NCI-H1105 (cell line): ENCODE data around the gene RPA3.

Experiments used
- DNase-seq: peaks from one replicate; lab custom pipeline; 2025; lab: John Stamatoyannopoulos, UW

RPA3 gene

DNA sequence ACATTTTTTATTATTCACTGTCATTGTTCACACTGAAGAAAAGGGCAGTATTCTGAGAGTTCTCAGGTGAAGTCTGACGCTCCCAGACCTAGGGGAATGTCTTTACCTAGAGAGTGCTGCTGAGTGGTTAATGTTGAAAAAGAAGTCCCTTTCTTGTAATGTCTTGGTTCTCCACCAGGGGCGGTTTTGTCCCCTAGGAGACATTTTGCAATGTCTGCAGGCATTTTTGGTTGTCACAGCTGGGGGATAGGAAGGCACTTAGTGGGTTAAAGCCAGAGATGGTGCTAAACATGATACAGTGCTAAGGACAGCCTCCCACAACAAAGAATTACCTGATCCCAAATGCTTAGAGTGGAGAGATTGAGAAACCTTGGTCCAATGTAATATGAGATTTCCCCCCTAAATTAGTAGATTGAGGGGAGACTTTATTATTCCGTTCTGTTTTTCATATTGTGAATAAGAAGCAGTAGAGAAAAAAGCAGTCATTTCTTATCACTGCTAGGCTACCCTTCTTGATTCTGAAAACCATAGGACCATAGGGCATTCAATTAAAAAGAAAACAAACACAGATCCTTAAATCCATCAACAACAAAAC, 64.7 kb downstream of the RPA3 start:
- no peak for DNase-seq

DNA sequence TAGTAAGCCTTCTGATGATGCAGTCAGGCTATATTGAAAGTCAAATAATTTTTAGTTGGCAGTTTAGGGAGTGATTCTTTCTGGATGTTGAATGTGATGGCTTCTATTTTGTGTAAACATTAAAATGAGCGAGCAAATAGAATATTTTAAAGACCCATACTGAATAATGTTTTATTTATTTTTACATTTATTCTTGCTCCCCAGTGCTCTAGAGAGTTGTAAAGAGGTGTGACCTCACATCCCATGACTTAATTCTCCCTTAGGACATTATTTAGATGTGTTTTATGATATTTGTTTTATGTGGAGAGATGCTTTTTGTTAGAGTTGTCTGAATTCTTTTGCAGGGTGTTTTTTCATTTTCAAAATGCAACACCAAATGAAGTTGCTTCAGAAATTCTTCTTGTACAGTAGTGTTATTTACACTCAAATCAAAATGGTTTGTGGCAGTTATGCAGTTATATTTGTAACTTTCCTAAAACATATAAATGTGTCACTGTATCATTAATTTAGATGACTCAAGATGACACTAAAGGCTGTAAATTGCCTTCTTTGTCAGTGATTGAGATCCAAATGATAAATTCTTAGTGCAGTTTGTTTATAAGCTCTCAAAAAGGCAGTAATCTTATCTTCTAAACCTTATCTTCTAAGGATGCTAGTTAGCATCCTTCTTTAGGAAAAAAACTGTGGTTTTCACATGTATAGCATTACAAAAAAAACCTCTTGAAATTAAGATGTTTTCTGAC, 65.4 kb downstream of the RPA3 start:
- DNase-seq: no peak

DNA sequence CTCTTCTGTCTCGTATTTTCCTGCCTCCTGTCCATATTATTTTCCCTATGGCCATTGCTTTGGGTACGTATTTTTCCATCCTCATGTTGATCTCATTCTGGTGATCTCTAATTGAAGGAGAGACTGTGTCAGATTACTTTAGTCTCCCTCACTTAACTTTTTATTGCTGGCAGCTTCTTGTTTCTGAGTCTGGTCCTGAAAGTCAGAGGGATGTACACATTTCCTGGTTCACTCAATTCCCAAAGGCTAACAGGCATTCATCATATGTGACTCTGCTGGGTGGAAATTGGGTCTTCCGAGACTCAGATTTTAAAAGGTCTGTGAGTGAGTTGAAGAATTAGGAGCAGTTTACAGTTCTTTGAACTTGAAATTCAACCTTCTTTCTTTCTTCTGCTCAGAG, 66.9 kb downstream of the RPA3 start:
- DNase-seq: no peak

DNA sequence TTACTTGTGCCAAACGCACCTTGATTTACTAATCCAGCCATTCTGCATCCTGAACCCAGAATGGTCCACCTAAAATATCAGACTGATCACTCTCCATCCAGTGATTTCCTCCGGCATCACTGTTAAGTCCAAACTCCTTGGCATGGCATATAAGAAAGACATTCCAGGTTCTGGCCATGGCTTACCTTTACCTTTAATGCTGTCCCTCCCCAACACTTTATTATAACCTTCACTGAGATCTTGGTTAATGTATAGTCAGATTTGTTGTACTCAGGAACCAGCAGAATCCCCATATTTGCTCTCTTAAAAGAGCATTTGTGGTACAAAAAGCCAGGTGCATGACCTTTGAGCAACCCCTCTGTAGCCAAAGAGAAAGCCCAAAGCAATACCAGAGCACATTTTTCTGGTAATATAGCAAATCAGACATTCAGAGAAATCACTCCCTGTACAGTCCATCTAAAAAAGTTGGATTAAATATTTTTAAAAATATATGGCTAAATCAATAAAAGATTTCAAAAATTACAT, 67.7 kb downstream of the RPA3 start:
- DNase-seq: no peak

DNA sequence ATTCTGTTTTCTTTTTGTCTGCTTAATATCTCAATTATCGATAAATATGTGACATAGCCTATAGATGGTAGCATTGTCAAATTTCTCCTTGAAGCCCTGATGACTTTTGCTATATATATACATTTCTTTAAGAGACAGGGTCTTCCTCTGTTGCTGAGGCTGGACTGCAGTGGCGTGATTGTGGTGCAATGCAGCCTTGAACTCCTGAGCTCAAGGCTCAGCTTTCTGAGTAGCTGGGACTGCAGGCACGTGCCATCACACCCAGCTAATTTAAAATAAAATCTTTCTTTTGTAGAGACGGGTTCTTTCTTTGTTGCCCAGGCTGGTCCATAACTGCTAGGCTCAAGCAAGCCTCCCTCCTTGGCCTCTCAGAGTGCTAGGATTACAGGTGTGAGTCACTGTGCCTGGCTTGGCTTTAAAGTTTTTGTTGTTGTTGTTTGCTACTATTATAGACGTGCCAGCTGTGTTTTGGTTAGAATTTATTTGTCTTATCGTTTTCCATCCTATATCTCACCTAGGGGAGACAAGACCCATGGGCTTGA, 70.8 kb downstream of the RPA3 start:
- no peak for DNase-seq

DNA sequence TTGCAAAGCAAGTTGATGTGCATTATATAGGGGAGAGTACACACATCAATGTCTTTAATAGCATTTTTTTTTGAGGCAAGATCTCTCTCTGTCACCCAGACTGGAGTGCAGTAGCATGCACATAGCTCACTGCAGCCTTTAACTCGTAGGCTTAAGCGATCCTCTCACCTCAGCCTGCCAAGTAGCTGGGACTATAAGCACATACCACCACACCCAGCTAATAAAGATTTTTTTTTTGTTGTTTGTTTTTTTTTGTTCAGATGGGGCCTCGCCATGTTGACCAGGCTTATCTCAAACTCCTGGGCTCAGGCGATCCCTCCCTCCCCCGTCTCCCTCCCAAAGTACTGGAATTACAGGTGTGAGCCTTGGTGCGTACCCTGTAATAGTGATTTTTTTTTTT, 76.3 kb downstream of the RPA3 start:
- DNase-seq: no peak

DNA sequence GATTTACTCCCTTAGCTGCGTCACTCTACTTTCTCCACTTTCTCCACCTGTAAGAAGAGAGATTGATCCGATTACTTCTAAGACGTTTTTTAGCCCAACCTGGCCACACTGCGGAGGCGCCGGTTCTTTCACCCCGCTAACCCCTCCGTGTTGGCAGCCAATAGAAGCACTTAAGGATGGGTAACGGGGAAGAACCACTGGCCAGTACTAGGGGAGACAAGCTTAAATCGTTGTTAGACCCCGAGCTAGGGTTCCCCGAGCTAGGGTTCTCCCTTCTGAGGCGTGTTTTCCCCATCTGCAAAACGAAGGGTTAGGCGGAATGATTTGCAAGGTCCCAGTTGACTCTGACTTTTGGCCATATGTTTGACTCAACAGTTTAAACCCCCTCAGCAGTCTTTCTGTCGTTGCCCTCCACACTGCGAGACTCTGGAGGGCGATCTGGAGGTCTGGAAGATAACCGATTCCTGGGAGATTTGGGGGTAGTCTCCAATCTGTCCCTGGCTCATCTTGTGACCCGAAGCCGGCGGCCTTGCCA, 77.2 kb downstream of the RPA3 start:
- DNase-seq: no peak

DNA sequence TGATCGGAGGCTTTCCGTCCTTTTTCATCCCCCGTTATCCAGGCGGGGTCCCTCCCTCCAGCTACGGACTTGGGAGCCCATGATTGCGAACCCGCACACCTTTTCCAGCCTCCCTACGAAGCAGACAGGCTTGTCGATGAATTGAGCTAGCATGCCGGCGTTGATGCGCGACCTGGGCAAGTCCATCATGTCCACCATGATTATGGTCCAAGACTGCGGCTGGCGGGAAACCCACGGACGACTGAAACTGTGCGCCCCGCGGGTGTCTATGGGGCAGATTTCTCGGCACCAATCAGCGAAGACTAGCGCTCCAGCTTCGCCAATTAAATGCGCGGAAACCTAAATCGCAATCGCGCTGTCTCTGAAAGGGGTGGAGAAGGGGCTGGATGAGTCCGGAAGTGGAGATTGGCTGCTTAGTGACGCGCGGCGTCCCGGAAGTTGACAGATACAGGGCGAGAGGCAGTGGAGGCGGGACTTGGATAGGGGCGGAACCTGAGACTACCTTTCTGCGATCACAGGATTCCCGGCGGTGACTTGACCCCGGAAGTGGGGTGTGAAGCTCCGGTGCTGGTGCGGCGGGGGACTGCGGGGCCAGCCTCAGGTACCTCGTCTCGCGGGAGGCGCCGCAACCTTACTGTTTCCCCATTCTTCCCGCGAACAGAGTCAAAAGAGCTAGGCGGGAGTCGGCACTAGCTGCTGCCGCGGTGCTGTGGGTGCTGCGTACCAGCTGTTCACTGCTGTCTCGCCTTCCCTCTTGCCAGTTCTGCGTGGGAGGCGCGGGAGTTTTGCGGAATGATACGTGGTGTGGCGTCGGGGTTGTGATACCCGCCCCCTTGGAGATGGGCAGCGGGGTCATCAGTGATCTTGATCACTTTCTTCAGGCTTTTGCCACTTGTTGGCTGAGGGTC, 77.9 kb downstream of the RPA3 start, which contains the start of gene UMAD1:
UMAD1 (plus strand) TSS at position 532 of the 908 bp plus-strand sequence. CDS start 32,620 bp downstream, outside the sequence.
- peak; percentile 100 for DNase-seq

DNA sequence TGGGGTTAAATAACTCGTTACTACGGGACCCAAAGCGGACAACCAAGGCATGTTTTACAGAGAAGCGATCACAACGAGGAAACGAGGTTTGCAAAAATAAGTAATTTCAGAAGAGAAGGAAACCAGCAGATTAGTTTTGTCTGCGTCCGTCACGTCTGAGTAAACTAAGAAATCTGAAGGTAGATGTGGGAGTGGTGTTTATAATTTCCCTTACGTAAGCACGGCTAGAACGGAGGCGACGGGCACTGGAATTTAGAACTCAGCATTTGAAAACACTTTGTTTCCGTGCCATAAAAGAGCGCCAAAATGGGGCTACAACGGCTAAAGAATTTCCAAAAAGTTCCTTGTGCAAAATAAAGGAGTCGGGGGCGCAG, 78.6 kb downstream of the RPA3 start:
- no peak for DNase-seq

DNA sequence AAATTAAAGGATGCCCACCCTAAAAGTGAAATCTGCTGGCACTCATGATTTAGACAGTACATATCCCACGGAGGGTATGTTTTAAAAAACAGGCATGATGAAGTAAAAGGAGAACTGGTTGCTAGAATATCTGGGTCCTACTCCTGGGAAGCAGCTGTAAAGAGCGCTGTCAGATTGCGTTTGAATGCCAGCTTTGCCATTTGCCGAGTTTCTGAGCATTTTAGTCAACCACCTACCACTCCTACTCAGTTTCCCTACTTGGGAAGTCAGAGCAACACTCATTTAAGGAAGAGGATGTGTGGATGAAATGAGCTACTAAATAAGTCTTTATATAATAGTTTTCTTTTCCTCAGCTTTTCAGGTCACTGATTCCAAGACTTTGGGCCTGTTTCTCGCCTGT, 79.0 kb downstream of the RPA3 start:
- no peak for DNase-seq

DNA sequence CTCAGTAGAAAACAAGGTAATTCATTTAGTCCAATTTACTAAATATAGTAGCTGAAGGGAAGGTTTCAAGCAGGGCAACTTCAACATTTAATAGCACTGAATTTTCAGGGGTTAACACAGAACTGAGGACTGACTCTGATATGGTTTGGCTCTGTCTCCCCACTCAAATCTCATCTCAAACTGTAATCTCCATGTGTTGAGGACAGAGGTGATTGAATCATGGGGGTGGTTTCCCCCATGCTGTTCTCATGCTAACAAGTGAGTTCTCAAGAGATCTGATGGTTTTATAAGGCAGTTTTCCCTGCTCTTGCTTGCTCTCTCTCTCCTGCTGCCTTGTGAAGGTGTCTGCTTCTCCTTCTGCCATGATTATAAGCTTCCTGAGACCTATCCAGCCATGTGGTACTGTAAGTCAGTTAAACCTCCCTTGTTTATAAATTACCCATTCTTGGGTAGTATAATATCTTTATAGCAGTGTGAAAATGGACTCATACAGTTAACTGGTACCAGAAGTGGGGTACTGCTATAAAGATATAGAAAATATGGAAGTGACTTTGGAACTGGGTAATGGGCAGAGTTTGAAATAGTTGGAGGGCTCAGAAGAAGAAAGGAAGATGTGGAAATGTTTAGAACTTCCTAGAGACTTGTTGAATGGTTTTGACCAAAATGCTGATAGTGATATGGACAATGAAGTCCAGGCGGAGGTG, 87.6 kb downstream of the RPA3 start:
- no peak for DNase-seq

DNA sequence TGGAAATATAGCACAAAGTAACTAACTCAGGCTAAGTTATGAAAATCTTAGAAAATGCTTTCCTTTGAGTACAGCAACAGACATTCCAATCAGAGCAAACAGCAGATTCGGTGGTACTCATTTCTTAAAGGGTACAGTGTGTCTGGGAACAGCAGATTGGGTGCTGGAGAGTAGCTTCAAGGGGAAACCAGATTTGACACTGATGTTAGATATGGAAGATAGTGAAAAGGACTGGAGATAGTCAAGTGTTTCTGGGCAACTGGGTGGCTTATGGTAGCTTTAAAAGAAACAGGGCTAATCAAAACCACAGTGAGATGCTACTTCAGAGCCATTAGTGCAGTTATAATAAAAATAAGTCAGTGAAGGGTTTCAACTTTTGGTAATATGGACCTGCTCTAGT, 89.9 kb downstream of the RPA3 start:
- DNase-seq: no peak

DNA sequence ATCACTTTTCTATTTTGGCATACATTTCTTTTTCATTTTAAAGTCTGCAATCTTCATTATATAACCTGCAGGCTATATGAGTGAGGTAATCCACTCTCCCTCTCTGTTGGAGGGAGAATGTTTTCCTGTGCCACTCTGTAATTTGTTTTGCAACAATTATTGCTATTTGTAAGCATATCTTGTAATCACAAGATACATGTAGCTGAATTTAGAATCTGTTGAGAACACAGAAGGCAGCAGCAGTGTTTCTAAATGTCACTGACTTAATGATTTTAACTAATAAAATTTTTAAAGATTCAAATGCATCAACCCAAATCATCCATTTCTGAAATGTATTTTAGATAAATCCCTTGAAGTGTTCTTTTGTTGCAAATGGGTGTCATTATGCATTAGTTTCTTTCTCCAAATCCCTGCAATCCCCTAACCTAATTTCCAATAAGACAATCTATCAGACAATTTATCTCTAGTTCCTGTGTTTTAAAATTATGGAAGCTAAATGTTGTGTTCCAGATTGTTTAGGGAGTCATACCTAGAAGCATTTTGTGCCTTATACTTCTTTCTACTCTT, 97.7 kb downstream of the RPA3 start:
- no peak for DNase-seq

DNA sequence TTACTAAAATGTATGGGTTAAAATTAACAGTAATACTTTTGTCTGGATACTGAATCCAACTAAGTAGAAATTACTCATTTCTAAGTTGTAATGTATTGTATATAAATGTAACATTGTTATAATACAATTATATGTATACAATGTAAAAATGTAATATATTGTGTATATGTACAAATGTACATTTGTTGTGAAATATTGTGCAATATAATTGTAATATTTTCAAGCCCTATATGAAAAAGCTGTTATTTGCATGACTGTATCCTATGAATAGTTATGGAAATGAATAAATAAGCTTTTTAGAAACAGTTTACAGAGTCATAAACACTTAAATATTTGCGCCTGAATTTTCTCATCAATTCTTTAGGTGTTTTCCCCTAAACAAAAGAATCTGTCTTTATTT, 98.2 kb downstream of the RPA3 start:
- no peak for DNase-seq

DNA sequence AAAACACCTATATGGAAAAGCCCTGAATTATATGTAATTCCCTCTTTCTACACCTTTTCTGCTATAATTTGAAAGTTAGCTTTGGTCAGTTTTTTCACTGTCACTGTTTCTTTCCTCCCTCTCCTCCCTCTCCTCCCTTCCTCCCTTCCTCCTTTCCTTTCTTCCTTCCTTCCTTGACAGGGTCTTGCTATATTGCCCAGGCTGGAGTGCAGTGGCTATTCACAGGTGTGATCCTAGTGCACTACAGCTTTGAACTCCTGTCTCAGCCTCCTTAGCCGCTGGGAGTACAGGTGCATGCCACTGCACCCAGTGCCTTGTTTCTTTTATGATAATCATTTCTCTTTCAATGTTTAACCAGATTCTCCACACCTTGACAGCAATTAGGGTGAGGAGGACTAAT, 100.0 kb downstream of the RPA3 start:
- no peak for DNase-seq

DNA sequence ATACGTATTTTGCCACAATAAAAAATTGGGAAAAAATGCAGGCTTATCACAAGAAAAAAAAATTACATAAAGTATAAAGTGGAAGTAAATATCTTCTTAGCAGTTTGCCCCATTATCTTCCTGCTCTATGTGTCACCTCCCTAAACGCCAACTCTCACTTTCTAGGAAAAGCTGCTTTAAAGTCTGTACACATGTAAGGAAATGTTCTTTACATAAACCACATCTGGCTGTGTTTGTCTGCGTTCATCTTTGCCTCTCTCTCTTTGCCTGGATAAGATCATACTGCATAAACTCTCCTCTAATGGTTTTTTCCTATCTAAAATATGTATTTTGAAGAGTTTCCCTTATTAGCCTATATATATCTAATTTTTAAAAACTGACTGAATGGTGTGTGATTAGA, 100.9 kb downstream of the RPA3 start:
- no peak for DNase-seq

DNA sequence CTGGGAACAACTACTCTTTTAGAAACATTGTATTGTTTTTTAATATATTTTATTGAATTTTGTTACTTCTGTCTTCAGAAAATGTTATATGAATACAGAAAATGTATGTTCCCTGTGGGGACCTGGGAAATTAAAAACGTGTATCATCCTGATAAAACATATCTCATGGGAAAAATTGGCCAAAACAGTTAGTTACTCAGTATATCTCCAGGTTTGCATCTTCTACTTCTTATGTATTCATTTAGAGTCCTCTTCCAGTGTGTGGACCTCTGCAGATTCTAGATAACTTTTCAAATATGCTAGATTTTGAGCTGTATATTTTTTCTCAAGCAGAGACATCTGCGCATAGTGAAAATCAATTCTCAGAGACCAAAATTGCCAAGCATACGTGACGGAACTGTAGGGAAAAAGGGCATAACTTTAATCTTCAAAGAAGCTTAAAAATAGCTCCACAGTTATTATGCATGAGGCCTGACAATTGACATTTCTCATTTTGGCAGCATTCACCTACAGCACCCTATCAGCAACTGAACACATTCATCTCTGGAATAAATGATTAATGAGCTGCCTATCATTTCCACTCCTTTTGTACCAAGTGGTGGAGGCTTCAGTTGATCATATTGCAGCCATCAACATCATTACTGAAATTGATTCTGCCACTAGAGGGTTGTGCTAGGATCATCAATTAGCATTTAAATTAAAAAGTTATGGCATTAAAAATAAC, 104.2 kb downstream of the RPA3 start:
- DNase-seq: no peak

DNA sequence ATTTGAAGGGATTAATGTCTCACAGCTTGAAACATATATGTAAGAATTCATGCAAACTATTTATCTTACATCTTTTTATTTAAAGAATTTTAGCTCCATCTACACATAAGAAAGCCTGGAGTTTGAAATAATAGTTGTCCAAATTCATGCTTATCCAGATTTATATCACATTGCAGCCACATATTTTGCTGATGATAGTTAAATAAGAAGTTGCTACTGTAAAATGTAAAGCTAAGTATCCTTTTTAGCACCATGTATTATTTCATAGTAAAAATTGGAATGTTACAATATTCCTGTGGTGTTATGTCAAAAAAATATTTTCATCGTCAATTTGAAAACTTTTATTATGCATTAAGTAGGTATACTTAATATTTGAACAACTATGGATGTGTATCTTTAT, 105.2 kb downstream of the RPA3 start:
- no peak for DNase-seq

DNA sequence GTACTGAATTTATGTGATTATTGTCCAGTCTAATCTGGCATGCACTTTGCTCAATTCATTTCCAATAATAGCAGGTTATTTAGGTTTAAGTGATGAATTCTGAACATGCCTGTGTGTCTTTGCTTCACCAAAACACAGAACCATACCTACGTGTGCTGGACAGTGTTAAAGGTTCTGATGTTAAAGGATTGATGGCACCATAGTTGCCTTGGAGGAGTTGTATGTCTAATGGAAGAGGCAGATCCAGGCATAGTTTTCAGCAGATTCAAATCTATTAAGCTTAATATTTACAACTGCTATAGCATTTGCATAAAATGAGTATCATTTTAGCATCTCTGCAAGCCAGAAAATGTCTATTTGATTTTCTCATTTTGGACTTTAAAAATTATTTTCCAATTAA, 105.9 kb downstream of the RPA3 start:
- DNase-seq: no peak

DNA sequence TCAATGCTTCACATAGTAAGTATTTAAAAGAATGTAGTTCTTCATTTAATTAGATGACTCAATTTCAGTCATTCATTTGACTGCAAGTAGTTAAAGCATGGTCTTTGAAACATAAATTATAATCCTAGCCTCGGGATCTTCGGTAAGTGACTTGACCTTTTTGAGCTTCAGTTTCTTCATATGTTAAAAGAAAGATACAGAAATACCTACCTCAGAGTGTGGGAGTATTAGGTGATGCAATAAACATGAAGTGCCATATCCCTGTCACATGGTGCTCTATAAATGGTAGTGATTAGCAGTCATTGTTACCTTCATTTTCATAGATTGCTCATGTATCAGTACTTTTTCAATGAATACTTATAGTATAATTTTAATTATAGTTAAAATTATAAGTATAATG, 109.1 kb downstream of the RPA3 start:
- DNase-seq: no peak

DNA sequence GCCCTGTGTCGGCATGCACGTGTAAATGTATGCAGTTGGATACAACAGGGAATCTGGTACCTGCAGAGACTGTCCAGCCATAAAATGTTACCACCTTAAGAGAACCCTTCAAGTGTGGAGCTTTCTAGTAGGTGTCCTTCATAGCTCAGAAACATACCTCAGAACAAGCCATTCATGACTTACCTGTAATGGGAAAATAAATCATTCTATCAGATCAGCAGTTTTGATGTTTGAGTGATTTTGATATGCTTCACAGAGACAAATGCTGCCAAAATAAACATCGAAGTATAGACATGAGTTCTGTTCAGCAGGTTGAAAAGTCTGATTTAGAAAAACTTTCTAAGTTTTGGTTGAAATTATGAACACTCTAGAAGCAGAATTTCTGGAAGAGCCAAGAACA, 111.4 kb downstream of the RPA3 start:
- DNase-seq: no peak
